Loucy (cell line): Measurements from ENCODE around the gene TMEM240.

Experiments
- H2AFZ ChIP-seq: fragments of 200-600 bp; sonication (generic); 2 replicates; pipeline ENCODE4 v1.6.0; 2016; ENCODE audit warnings: antibody characterized with exemption, mild to moderate bottlenecking, low read length, moderate library complexity
- H3F3A ChIP-seq: fragments of 200-600 bp; 2 replicates; pipeline ENCODE4 v1.6.0; 2016; ENCODE audit warnings: antibody characterized with exemption, low read depth, mild to moderate bottlenecking
- H3K27me3 ChIP-seq: fragments of 200-600 bp; sonication (generic); 2 replicates; pipeline ENCODE4 v1.6.1; 2014; ENCODE audit warnings: low read length, mild to moderate bottlenecking; ENCODE audit not compliant: insufficient read depth, poor library complexity, severe bottlenecking
- H3K36me3 ChIP-seq: fragments of 200-600 bp; sonication (generic); 2 replicates; pipeline ENCODE4 v1.6.1; 2016; ENCODE audit warnings: low read length; ENCODE audit not compliant: insufficient read depth
- H3K4me1 ChIP-seq: fragments of 200-600 bp; sonication (generic); 2 replicates; pipeline ENCODE4 v1.5.1; 2014; ENCODE audit warnings: low read length, mild to moderate bottlenecking; ENCODE audit not compliant: insufficient read depth, poor library complexity, severe bottlenecking
- H3K4me2 ChIP-seq: fragments of 200-600 bp; sonication (generic); 2 replicates; pipeline ENCODE4 v1.6.0; 2014; ENCODE audit warnings: antibody characterized with exemption, low read length, low read depth, mild to moderate bottlenecking; ENCODE audit not compliant: poor library complexity, severe bottlenecking
- H3K4me3 ChIP-seq: fragments of 200-600 bp; sonication (generic); 2 replicates; pipeline ENCODE4 v1.5.1; 2014; ENCODE audit warnings: low read length, mild to moderate bottlenecking, mixed read lengths; ENCODE audit not compliant: poor library complexity, severe bottlenecking
- H3K79me2 ChIP-seq: fragments of 200-600 bp; sonication (generic); 2 replicates; pipeline ENCODE4 v1.6.1; 2014; ENCODE audit warnings: low read length; ENCODE audit not compliant: insufficient read depth
- H3K9ac ChIP-seq: fragments of 200-600 bp; sonication (generic); 2 replicates; pipeline ENCODE4 v1.6.0; 2014; ENCODE audit warnings: mild to moderate bottlenecking, low read depth, low read length, moderate library complexity; ENCODE audit not compliant: poor library complexity, severe bottlenecking
- H3K9me2 ChIP-seq: fragments of 200-600 bp; sonication (generic); replicated peaks from 2 replicates; pipeline ENCODE4 v1.6.1; 2016; ENCODE audit warnings: low read depth, low read length, mixed read lengths
- H3K9me3 ChIP-seq: fragments of 200-600 bp; sonication (generic); 2 replicates; pipeline ENCODE4 v1.6.1; 2014; ENCODE audit warnings: mild to moderate bottlenecking, antibody characterized with exemption, low read length, low read depth; ENCODE audit not compliant: insufficient read depth
- H4K20me1 ChIP-seq: fragments of 200-600 bp; sonication (generic); 2 replicates; pipeline ENCODE4 v1.6.0; 2014; ENCODE audit warnings: antibody characterized with exemption, low read length, mild to moderate bottlenecking; ENCODE audit not compliant: insufficient read depth, poor library complexity, severe bottlenecking
- CTCF ChIP-seq: fragments of 200-600 bp; sonication (generic); conservative IDR thresholded peaks from 2 replicates; pipeline ENCODE4 v1.5.1; 2014; ENCODE audit warnings: mild to moderate bottlenecking, antibody characterized with exemption, low read length
- EZH2phosphoT487 ChIP-seq: fragments of 200-600 bp; IDR thresholded peaks from 2 replicates; pipeline ENCODE4 v1.6.1; 2018; ENCODE audit warnings: antibody characterized with exemption, mild to moderate bottlenecking, moderate library complexity, borderline replicate concordance

Gene TMEM240

GRCh38 chr1:1578371-1578940, 38.0 kb upstream of the TMEM240 start:
- peaks cover 4% of the 10 kb centered on the region for H3K27me3 ChIP-seq
- no peak overlapping the region for H3K9ac ChIP-seq
- H3K4me2 ChIP-seq = no peak overlapping the region
- H4K20me1 ChIP-seq = peaks cover 8% of the 10 kb centered on the region
- no peak for TF ChIP-seq CTCF
- TF ChIP-seq EZH2phosphoT487 = no peak
- H3K79me2 ChIP-seq = peaks cover 19% of the 10 kb centered on the region
- H3K36me3 ChIP-seq = no peaks in the 10 kb centered on the region
- H3K9me3 ChIP-seq = no peaks in the 10 kb centered on the region
- peaks cover 4% of the 10 kb centered on the region for H3K4me1 ChIP-seq
- no peaks in the 10 kb centered on the region for H3K9me2 ChIP-seq
- H3K4me3 ChIP-seq = no peak overlapping the region
- no peaks in the 10 kb centered on the region for H3F3A ChIP-seq
- H2AFZ ChIP-seq = no peak overlapping the region

GRCh38 chr1:1577367-1578011, 37.1 kb upstream of the TMEM240 start:
- Histone ChIP-seq H3K36me3 (no peaks in the 10 kb centered on the region), H3K27me3 (peaks cover 4% of the 10 kb centered on the region), H3K9me3 (no peaks in the 10 kb centered on the region), H3K4me3 (no peak overlapping the region), H4K20me1 (peaks cover 16% of the 10 kb centered on the region), H3K4me1 (peaks cover 7% of the 10 kb centered on the region), H3K9ac (no peak overlapping the region), H3K79me2 (peaks cover 28% of the 10 kb centered on the region), H2AFZ (no peak overlapping the region), H3K9me2 (no peaks in the 10 kb centered on the region), H3K4me2 (no peak overlapping the region), H3F3A (no peaks in the 10 kb centered on the region)
- no peak for TF ChIP-seq CTCF
- TF ChIP-seq EZH2phosphoT487 = no peak

- H3K4me3 ChIP-seq = peak within 1 kb of the TSS; percentile 92
- H3K4me1 ChIP-seq = peaks cover 21% of the 10 kb centered on the region
- peaks cover 54% of the 10 kb centered on the region for H3K79me2 ChIP-seq
- H3K9me3 ChIP-seq = no peaks in the 10 kb centered on the region
- peak within 1 kb of the TSS; percentile 95 for H2AFZ ChIP-seq
- TF ChIP-seq CTCF (no peak), EZH2phosphoT487 (no peak)
- H3K36me3 ChIP-seq = no peaks in the 10 kb centered on the region
- H3K9ac ChIP-seq = peak within 1 kb of the TSS; percentile 89
- H3F3A ChIP-seq = no peaks in the 10 kb centered on the region
- H4K20me1 ChIP-seq = peaks cover 31% of the 10 kb centered on the region
- no peaks in the 10 kb centered on the region for H3K9me2 ChIP-seq
- H3K4me2 ChIP-seq = peak within 1 kb of the TSS; percentile 94
- H3K27me3 ChIP-seq = peaks cover 4% of the 10 kb centered on the region
Measured at GRCh38 chr1:1574721-1575537, 34.5 kb upstream of the TMEM240 start, which contains the start of gene SSU72. Gene SSU72, minus strand, starts transcription at chr1:1574863. Its CDS starts 306 bp downstream, at chr1:1574557.
